Lower leg skin (tissue), 4 donors: ENCODE results near the gene SFMBT1. TPM values are rescaled to one million over a fixed set of nuclear protein-coding genes. Genes with fewer than 3 reads are reported as not detected.

Experiments used
- DNase-seq, 2 donors: peaks; one replicate each; pipeline ENCODE4 v3.0.0-alpha.2; 2019; ENCODE audit warnings: low spot score in 2 of 2
- H3K4me3 ChIP-seq: fragments of 200-600 bp; sonication (generic); 2 replicates; pipeline ENCODE4 v1.5.1; 2017; ENCODE audit warnings: mild to moderate bottlenecking, low read depth; ENCODE audit not compliant: poor library complexity, severe bottlenecking
- POLR2A ChIP-seq, 2 donors: fragments of 450-650 bp; IDR thresholded peaks; one replicate each; pipeline ENCODE4 v1.6.1; 2016 to 2017; ENCODE audit warnings: antibody characterized with exemption in 2 of 2, mild to moderate bottlenecking in 1 of 2, moderate library complexity in 1 of 2
- WGBS, 2 donors: methylation state at CpG; one replicate each; pipeline ENCODE4 v1.1.5; 2018; 5-methylcytosine and 5-hydroxymethylcytosine counted together
- intact Hi-C: fragments of 100-400 bp; cut with DNase I; formaldehyde crosslinking; loops from one replicate; pipeline ENCODE4 v1.15.0; 2023; ENCODE audit warnings: low total_unique reads
- total RNA-seq, 4 donors: library from RNA; depleted of rRNA; stranded (reverse); fragments of >200 nt; gene quantifications; one replicate each; pipeline ENCODE4 v1.1.0, GENCODE V29; 2016
- TF ChIP-seq, protein P1 (sequence below), 3 donors: fragments of 450-650 bp; IDR thresholded peaks; one replicate each; pipeline ENCODE4 v1.5.1; 2016; ENCODE audit warnings: antibody characterized with exemption in 3 of 3, mild to moderate bottlenecking in 3 of 3, moderate library complexity in 2 of 3

The SFMBT1 gene
- total RNA-seq, 4 donors from 2014 or later, result 9.5 to 24.3 (median 14.4) TPM

DNA sequence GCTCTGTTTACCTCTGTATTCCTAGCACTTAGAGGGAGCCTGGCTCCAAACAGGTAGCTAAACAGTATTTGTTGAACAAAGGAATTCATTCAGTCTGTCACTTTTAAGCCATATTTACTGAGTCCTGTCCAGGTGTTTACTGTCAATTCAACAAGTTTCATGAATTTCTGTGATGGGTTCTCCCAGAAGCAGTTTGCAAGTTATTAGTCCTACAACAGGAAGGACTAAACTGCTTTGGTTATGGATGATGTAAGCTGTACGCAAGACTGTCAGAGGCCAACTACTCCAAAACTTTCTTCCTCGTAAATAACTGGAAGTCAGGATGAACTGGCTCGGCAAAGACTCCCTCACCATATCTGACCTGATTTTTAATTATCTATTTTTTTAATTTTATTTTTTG, 173.6 kb downstream of the SFMBT1 start:
- no peak for DNase-seq
- no peak overlapping the region for H3K4me3 ChIP-seq
- 76 to 86% methylated on average over 3 of the region's 3 CpGs for whole genome bisulfite sequencing, 2 donors
- TF ChIP-seq POLR2A (IDR thresholded peaks at IDR 0.05), result no peak
- TF ChIP-seq, protein P1, sequence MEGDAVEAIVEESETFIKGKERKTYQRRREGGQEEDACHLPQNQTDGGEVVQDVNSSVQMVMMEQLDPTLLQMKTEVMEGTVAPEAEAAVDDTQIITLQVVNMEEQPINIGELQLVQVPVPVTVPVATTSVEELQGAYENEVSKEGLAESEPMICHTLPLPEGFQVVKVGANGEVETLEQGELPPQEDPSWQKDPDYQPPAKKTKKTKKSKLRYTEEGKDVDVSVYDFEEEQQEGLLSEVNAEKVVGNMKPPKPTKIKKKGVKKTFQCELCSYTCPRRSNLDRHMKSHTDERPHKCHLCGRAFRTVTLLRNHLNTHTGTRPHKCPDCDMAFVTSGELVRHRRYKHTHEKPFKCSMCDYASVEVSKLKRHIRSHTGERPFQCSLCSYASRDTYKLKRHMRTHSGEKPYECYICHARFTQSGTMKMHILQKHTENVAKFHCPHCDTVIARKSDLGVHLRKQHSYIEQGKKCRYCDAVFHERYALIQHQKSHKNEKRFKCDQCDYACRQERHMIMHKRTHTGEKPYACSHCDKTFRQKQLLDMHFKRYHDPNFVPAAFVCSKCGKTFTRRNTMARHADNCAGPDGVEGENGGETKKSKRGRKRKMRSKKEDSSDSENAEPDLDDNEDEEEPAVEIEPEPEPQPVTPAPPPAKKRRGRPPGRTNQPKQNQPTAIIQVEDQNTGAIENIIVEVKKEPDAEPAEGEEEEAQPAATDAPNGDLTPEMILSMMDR (IDR thresholded peaks at IDR 0.05), result no peak
- intact Hi-C loops, result no loop called here

DNA sequence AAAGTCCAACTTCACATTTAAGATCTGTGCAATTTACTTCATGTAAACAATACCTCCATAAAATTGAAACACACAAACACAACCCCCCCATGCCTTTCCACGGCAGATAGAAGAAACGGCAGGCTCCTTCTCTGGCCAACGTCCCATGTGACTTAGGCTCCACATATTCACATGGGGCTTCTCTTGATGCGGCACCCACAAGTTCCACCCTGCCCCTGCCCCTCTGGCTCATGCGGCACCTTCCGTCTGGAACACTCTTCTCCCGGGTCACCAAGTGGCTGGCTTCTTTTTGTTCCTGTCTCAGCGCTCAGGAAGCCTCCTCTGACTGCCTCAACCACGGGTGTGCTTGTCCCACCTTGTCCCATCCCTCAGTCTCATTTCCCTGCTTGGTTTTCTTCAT, 174.1 kb downstream of the SFMBT1 start:
- intact Hi-C loops, result no loop called here
- no peak for DNase-seq
- TF ChIP-seq, protein P1 (IDR thresholded peaks at IDR 0.05), result no peak
- TF ChIP-seq POLR2A (IDR thresholded peaks at IDR 0.05), result no peak
- 84 to 89% methylated on average over 9 of the region's 9 CpGs for WGBS, 2 donors
- H3K4me3 ChIP-seq, result no peak overlapping the region

DNA sequence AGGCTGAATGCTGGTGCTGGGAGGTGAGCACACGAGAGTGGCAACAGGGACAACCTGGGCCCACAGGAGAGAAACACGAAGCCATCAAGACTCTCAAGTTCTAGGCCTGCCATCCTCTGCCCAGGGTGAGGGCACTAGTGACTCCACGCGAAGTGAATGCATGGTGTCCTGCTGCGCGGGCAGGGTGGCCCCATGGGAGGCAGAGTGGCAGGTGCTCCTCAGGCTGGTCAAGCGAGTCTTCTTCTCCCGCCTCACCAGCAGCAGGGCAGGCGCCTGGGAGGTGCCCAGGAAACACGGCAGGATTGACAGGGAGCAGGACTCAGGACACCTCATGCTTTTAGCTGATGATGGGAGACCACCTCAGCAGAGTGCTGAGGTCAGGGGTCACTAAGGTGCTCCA, 175.4 kb downstream of the SFMBT1 start:
- no peak for TF ChIP-seq POLR2A (IDR thresholded peaks at IDR 0.05)
- TF ChIP-seq, protein P1 (IDR thresholded peaks at IDR 0.05), result no peak
- 96 to 99% methylated on average over 10 of the region's 10 CpGs for WGBS, 2 donors
- H3K4me3 ChIP-seq, result no peak overlapping the region
- intact Hi-C loops, result no loop called here
- no peak for DNase-seq

DNA sequence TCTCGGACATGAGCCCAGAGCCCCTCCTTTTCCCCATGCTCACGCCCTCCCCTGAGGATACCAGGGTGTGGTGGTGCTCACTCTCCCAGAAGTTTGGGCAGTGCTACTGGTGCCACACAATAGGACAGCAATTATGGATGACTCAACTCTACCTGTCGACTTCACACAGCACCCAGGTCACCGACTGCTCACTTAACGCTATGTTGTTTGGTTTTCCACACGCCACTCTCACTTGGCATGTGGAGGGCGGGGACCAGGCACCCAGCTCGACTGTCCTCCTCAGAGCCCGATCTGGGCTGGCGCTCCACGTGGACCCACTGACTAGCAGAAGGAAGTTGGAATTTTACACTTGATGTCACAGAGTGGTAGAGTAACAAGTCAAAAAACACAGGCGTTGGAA, 179.4 kb downstream of the SFMBT1 start:
- DNase-seq, result no peak
- WGBS, 2 donors, result 81 to 83% methylated on average over 12 of the region's 12 CpGs
- intact Hi-C loops, result no loop called here
- no peak overlapping the region for H3K4me3 ChIP-seq
- TF ChIP-seq, protein P1 (IDR thresholded peaks at IDR 0.05), result no peak
- TF ChIP-seq POLR2A (IDR thresholded peaks at IDR 0.05), result no peak

DNA sequence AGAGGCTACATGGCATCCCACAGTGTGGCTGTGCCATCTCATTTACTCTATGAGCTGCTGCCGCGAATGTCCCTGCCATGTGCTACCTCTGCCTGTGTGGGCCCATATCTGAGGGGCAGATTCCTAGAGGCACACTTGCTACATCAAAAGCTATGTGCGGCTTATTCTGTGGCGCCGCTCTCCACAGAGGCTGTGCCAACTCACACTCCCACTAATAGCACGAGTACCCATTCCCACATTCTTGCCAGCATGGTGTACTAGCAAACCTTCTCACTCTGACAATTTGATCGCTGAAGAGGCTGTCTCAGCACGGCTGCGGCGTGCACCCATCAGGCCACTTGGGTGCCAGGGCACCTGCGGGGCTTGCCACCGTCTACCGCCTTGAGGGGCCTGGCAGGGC, 179.9 kb downstream of the SFMBT1 start:
- no peak overlapping the region for H3K4me3 ChIP-seq
- intact Hi-C loops, result no loop called here
- no peak for DNase-seq
- TF ChIP-seq, protein P1 (IDR thresholded peaks at IDR 0.05), result no peak
- no peak for TF ChIP-seq POLR2A (IDR thresholded peaks at IDR 0.05)
- 72 to 86% methylated on average over 11 to 13 of the region's 13 CpGs for WGBS, 2 donors

DNA sequence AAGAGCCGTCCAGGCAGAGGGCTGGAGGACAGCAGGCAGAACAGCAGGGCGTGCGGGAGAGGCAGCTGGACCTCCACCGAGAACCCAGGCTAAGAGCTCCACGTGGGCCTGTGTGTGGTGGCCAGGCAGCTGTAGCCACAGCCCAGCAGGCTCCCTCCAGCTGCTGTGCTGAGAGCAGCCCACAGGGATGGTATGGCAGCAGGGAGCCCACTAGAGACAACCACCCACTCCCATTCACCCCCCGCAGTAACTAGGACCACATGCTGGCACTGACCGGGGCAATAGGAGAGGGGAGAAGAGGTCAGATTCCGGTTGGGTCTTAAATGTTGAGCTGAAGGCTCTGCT, 185.5 kb downstream of the SFMBT1 start:
- H3K4me3 ChIP-seq, result no peak overlapping the region
- 82 to 85% methylated on average over 8 of the region's 8 CpGs for WGBS, 2 donors
- no peak for DNase-seq
- no peak for TF ChIP-seq POLR2A (IDR thresholded peaks at IDR 0.05)
- TF ChIP-seq, protein P1 (IDR thresholded peaks at IDR 0.05), result no peak
- intact Hi-C loops, result no loop called here
